PC-9 (cell line): Measurements from ENCODE around the gene ZFHX3. TPM values are rescaled to one million over a fixed set of nuclear protein-coding genes. Genes with fewer than 3 reads are reported as not detected.

ENCODE experiments used
- BruUV-seq: library from RNA; stranded (reverse); fragments of 400-500 nt; replicated peaks from 2 replicates; lab custom pipeline; 2021; lab: Mats Ljungman, UMichigan
- CTCF ChIA-PET: fragments of 300-600 bp; sonication (Branson Sonifier 250); formaldehyde crosslinking; loops from one replicate; lab custom pipeline; 2022; ENCODE audit warnings: antibody characterized with exemption; lab: Charles Lee
- POLR2A ChIA-PET: fragments of 300-600 bp; sonication (Branson Sonifier 250); formaldehyde crosslinking; loops from one replicate; lab custom pipeline; 2022; ENCODE audit warnings: antibody characterized with exemption; ENCODE audit not compliant: unreplicated experiment; lab: Charles Lee
- DNase-seq, 2 experiments: peaks; one replicate each; pipeline versions ENCODE4 v3.0.0 to v3.0.0-alpha.2; 2015 to 2022; ENCODE audit warnings: mixed read lengths in 1 of 2
- H2AFZ ChIP-seq: fragments of 200-600 bp; sonication (generic); 2 replicates; pipeline ENCODE4 v1.8.1; 2017; ENCODE audit warnings: antibody characterized with exemption
- H3F3A ChIP-seq: fragments of 200-600 bp; sonication (generic); 2 replicates; pipeline ENCODE4 v1.8.1; 2017; ENCODE audit warnings: antibody characterized with exemption, mild to moderate bottlenecking, low read depth; ENCODE audit not compliant: insufficient read depth
- H3K27ac ChIP-seq: fragments of 200-600 bp; sonication (generic); 2 replicates; pipeline ENCODE4 v1.6.1; 2016; ENCODE audit warnings: mixed run types
- H3K27me3 ChIP-seq: fragments of 200-600 bp; sonication (generic); 2 replicates; pipeline ENCODE4 v1.6.1; 2016; ENCODE audit warnings: low read depth, mixed run types; ENCODE audit not compliant: insufficient read depth
- H3K36me3 ChIP-seq: fragments of 200-600 bp; sonication (generic); 2 replicates; pipeline ENCODE4 v1.6.1; 2016; ENCODE audit warnings: low read depth, mixed run types
- H3K4me1 ChIP-seq: fragments of 200-600 bp; sonication (generic); replicated peaks from 2 replicates; pipeline ENCODE4 v1.6.1; 2016; ENCODE audit warnings: mixed run types; ENCODE audit not compliant: insufficient read depth
- H3K4me2 ChIP-seq: fragments of 200-600 bp; sonication (generic); 2 replicates; pipeline ENCODE4 v1.6.1; 2017; ENCODE audit warnings: mixed run types
- H3K4me3 ChIP-seq: fragments of 200-600 bp; sonication (generic); 2 replicates; pipeline ENCODE4 v1.6.1; 2016; ENCODE audit warnings: mixed run types
- H3K79me2 ChIP-seq: fragments of 200-600 bp; sonication (generic); 2 replicates; pipeline ENCODE4 v1.6.1; 2017; ENCODE audit warnings: low read depth, mixed run types
- H3K9me2 ChIP-seq: fragments of 200-600 bp; sonication (generic); 2 replicates; pipeline ENCODE4 v1.8.1; 2017; ENCODE audit warnings: mild to moderate bottlenecking; ENCODE audit not compliant: insufficient read depth
- H3K9me3 ChIP-seq: fragments of 200-600 bp; sonication (generic); 2 replicates; pipeline ENCODE4 v1.8.1; 2016; ENCODE audit warnings: low read depth; ENCODE audit not compliant: insufficient read depth
- H4K20me1 ChIP-seq: fragments of 200-600 bp; sonication (generic); 2 replicates; pipeline ENCODE4 v1.8.1; 2017; ENCODE audit not compliant: insufficient read depth
- EZH2 ChIP-seq: fragments of 200-600 bp; sonication (generic); IDR thresholded peaks from 2 replicates; pipeline ENCODE4 v1.8.0; 2017; ENCODE audit warnings: antibody characterized with exemption, low read depth
- intact Hi-C: fragments of 100-400 bp; cut with micrococcal nuclease; formaldehyde crosslinking; loops from one replicate; pipeline ENCODE4 v1.10.0; 2022; ENCODE audit not compliant: unreplicated experiment
- total RNA-seq: library from RNA; stranded (reverse); gene quantifications from 2 replicates; pipeline ENCODE4 v1.2.3, GENCODE V29; 2021
- TF ChIP-seq, protein P1 (sequence below): fragments of 200-600 bp; sonication (generic); conservative IDR thresholded peaks from 2 replicates; pipeline ENCODE4 v1.6.1; 2017; ENCODE audit warnings: mixed run types, antibody characterized with exemption, mild to moderate bottlenecking, moderate library complexity

ZFHX3 gene
- total RNA-seq, 1 experiment from 2014 or later, result 23.1 TPM

GRCh38 chr16:72793716-72794115, 254.2 kb downstream of the ZFHX3 start:
- Histone ChIP-seq H3K4me1 (no peaks in the 10 kb centered on the region), H3K9me2 (no peaks in the 10 kb centered on the region), H3K4me3 (no peak overlapping the region), H4K20me1 (no peaks in the 10 kb centered on the region; the same call in 1 of the 2 replicates), H3K27ac (no peak overlapping the region), H3K27me3 (no peaks in the 10 kb centered on the region), H3F3A (no peaks in the 10 kb centered on the region), H3K36me3 (no peaks in the 10 kb centered on the region; the same call in 1 of the 2 replicates), H2AFZ (no peak overlapping the region), H3K79me2 (no peaks in the 10 kb centered on the region), H3K4me2 (no peak overlapping the region), H3K9me3 (no peaks in the 10 kb centered on the region)
- DNase-seq, result no peak
- no peak for TF ChIP-seq EZH2
- TF ChIP-seq, protein P1, sequence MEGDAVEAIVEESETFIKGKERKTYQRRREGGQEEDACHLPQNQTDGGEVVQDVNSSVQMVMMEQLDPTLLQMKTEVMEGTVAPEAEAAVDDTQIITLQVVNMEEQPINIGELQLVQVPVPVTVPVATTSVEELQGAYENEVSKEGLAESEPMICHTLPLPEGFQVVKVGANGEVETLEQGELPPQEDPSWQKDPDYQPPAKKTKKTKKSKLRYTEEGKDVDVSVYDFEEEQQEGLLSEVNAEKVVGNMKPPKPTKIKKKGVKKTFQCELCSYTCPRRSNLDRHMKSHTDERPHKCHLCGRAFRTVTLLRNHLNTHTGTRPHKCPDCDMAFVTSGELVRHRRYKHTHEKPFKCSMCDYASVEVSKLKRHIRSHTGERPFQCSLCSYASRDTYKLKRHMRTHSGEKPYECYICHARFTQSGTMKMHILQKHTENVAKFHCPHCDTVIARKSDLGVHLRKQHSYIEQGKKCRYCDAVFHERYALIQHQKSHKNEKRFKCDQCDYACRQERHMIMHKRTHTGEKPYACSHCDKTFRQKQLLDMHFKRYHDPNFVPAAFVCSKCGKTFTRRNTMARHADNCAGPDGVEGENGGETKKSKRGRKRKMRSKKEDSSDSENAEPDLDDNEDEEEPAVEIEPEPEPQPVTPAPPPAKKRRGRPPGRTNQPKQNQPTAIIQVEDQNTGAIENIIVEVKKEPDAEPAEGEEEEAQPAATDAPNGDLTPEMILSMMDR, result no peak
- POLR2A ChIA-PET, result no interaction called here
- intact Hi-C loops, result no loop called here
- BruUV-seq, result no TSS peak
- CTCF ChIA-PET, result no interaction called here

DNA sequence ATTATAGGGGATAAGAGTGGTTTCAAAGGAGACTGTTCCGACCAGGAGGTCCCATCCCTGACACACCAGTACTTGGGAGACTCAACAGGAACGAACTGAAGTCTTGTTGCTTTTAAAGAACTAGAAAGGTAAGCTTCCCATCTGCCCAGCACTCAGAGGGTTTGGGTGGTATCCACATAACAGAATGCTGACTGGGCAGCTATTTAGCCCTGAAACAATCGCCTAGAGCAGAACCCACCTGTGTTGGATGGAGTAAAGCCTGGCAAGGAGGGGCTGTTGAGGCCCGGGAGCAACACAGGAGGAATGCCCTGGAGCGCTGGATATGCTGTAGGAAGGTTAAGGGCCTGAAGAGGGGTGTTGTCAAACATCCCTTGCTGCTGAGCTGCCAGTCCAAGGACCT, 254.9 kb downstream of the ZFHX3 start:
- Histone ChIP-seq H4K20me1 (no peaks in the 10 kb centered on the region; the same call in 1 of the 2 replicates), H3K4me2 (no peak overlapping the region), H2AFZ (no peak overlapping the region), H3K79me2 (no peaks in the 10 kb centered on the region), H3K9me3 (no peaks in the 10 kb centered on the region), H3K4me3 (no peak overlapping the region), H3K4me1 (no peaks in the 10 kb centered on the region), H3F3A (no peaks in the 10 kb centered on the region), H3K27me3 (no peaks in the 10 kb centered on the region), H3K27ac (no peak overlapping the region), H3K36me3 (no peaks in the 10 kb centered on the region), H3K9me2 (no peaks in the 10 kb centered on the region)
- intact Hi-C loops, result no loop called here
- DNase-seq, result no peak
- CTCF ChIA-PET, result no interaction called here
- POLR2A ChIA-PET, result no interaction called here
- BruUV-seq, result no TSS peak
- TF ChIP-seq, protein P1, result no peak
- TF ChIP-seq EZH2, result no peak

DNA sequence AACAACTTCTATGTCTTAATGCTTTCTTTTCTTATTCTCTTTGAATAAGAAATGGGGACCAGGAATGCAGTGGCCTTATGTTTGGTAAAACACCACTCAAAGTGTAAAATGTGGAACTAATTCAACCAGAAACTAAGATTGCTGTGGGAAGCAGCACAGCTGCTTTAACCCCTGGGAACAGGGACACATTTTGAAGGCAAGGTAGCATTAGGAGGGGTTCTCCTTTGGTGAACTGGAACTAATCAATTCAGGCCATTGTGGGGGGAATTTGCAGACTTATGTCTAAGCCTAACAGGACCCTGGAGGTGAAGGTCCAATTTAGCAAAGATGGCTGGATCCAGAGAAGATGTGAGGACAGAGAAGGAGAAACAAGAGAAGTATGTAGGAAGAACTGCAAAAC, 256.1 kb downstream of the ZFHX3 start:
- no peaks in the 10 kb centered on the region; the same call in 1 of the 2 replicates for H4K20me1 ChIP-seq
- TF ChIP-seq EZH2, result no peak
- TF ChIP-seq, protein P1, result no peak
- CTCF ChIA-PET, result no interaction called here
- H2AFZ ChIP-seq, result no peak overlapping the region
- H3K79me2 ChIP-seq, result no peaks in the 10 kb centered on the region
- no peak overlapping the region for H3K4me3 ChIP-seq
- no peaks in the 10 kb centered on the region for H3K9me2 ChIP-seq
- DNase-seq, result no peak
- H3K27ac ChIP-seq, result no peak overlapping the region
- no peaks in the 10 kb centered on the region for H3K9me3 ChIP-seq
- no peaks in the 10 kb centered on the region for H3K36me3 ChIP-seq
- H3K4me2 ChIP-seq, result no peak overlapping the region
- no TSS peak for BruUV-seq
- H3F3A ChIP-seq, result no peaks in the 10 kb centered on the region
- intact Hi-C loops, result no loop called here
- POLR2A ChIA-PET, result no interaction called here
- no peaks in the 10 kb centered on the region for H3K4me1 ChIP-seq
- H3K27me3 ChIP-seq, result no peaks in the 10 kb centered on the region
